Measurements from ENCODE around the gene PDGFRB. TPM values are rescaled to one million over a fixed set of nuclear protein-coding genes. Genes with fewer than 3 reads are reported as not detected.
A peak's percentile ranks its signal among the peaks of the same experiment; 100 is the strongest.

PDGFRB gene
- total RNA-seq, 1 donor from 2014 or later: 39.7 TPM

DNA sequence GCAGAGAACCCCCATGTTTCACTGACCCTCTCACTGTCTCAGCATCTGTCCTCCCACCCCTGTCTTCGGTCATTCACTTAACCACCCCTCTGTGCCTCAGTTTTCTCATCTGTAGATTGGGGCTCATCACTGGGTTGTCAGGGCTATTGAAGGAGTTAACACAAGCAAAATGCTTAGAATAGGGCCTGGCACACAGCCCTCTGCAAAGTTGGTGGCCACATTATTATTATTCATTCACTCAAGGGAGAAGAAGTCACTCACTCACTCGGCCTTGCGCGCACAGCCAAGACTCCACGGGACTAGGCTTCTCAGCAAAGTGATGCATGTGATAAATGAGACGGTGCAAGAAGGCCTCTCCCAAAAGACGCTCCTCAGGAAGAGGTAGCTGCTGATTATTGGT lies 8.0 kb downstream of the PDGFRB start:
- Histone ChIP-seq H3K27me3 (ENCODE audit: low read depth) (no peaks in the 10 kb centered on the region), H3K36me3 (no peaks in the 10 kb centered on the region), H3K4me3 (peak overlapping the region; percentile 69), H3K4me1 (peaks cover 61% of the 10 kb centered on the region), H3K9me3 (replicated peaks) (no peaks in the 10 kb centered on the region), H3K27ac (replicated peaks) (peak overlapping the region; percentile 89)
- intact Hi-C loops (cut with micrococcal nuclease): no loop called here
- TF ChIP-seq, protein P1, sequence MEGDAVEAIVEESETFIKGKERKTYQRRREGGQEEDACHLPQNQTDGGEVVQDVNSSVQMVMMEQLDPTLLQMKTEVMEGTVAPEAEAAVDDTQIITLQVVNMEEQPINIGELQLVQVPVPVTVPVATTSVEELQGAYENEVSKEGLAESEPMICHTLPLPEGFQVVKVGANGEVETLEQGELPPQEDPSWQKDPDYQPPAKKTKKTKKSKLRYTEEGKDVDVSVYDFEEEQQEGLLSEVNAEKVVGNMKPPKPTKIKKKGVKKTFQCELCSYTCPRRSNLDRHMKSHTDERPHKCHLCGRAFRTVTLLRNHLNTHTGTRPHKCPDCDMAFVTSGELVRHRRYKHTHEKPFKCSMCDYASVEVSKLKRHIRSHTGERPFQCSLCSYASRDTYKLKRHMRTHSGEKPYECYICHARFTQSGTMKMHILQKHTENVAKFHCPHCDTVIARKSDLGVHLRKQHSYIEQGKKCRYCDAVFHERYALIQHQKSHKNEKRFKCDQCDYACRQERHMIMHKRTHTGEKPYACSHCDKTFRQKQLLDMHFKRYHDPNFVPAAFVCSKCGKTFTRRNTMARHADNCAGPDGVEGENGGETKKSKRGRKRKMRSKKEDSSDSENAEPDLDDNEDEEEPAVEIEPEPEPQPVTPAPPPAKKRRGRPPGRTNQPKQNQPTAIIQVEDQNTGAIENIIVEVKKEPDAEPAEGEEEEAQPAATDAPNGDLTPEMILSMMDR (IDR thresholded peaks at IDR 0.05; ENCODE audit: borderline replicate concordance): no peak
- DNase-seq: no peak

DNA sequence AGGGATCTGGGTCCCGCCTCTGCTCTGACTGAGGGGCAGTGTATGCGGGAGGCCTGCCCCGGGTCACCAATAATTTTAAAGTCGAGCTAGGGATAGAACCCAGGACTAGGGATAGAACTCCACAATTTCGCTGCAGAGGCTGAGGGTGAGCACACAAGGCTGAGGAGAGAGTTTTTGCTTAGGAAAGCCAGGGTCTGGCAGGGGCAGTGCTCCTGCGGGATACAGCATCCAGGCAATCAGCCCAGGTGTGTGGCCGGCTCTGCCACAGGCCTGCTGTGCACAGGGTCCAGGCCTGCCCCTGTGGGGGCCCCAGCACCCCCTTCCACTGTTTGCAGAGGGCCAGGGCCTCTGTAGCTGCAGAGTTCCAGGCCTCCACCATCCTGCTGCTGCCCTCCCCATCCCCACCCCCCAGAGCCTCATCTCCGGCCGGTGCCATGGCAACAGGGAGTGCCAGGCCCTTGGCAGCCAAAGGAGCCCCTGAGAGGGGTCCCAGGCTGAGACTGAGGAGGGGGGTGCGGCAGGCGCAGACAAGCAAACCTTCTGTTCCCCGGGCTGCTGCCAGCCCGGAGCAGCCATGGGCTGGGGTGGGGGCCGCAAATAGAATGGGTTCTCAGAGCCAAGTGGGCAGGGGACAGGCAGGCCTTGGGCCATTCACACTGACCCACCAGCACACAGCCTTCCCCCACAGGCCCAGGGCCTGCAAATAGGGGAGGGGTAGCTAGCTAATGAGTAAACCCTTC lies 8.6 kb downstream of the PDGFRB start:
- Histone ChIP-seq H3K27me3 (ENCODE audit: low read depth) (no peaks in the 10 kb centered on the region), H3K4me1 (peaks cover 67% of the 10 kb centered on the region), H3K36me3 (no peaks in the 10 kb centered on the region), H3K4me3 (peak overlapping the region; percentile 69), H3K27ac (replicated peaks) (peak overlapping the region; percentile 89), H3K9me3 (replicated peaks) (no peaks in the 10 kb centered on the region)
- intact Hi-C loops (cut with micrococcal nuclease): no loop called here
- DNase-seq: no peak
- TF ChIP-seq, protein P1 (IDR thresholded peaks at IDR 0.05; ENCODE audit: borderline replicate concordance): no peak

DNA sequence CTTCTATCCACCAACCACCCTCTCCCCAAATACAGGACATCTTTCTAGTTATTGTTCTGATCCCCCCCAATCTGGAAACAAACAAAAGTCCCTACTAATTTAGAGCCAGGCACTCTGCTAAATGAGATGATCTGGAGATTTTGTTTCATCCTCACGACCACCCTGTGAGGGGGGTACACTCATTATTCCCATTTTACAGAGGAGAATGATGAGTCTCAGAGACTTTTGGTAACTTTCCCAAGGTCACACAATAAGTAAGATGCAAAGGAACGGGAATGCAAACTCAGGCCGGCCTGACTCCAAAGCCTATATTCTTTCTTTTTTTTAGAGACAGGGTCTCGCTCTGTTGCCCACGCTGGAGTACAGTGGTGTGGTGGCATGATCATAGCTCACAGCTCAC lies 9.4 kb downstream of the PDGFRB start:
- peaks cover 75% of the 10 kb centered on the region for H3K4me1 ChIP-seq
- H3K27ac ChIP-seq (replicated peaks): peak overlapping the region; percentile 89
- H3K9me3 ChIP-seq (replicated peaks): no peaks in the 10 kb centered on the region
- DNase-seq: no peak
- no peaks in the 10 kb centered on the region for H3K27me3 ChIP-seq (ENCODE audit: low read depth)
- no peaks in the 10 kb centered on the region for H3K36me3 ChIP-seq
- intact Hi-C loops (cut with micrococcal nuclease): no loop called here
- TF ChIP-seq, protein P1 (IDR thresholded peaks at IDR 0.05; ENCODE audit: borderline replicate concordance): no peak
- peak overlapping the region; percentile 69 for H3K4me3 ChIP-seq

DNA sequence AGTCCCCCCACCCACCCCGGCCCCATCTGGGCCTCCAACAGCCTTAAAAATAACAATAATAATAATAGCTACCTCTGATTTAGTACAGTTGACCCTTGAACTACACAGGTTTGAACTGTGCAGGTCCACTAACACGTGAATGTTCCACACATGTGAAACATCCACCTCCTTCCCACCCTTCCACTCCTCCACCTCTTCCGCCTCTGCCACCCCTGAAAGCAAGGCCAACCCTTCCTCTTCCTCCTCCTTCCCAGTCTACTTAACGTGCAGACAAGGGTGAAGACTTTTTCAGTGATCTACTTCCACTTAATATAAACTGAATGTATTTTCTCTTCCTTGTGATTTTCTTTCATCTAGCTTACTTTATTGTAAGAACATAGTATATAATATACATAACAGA lies 10.8 kb downstream of the PDGFRB start:
- no peak for DNase-seq
- intact Hi-C loops (cut with micrococcal nuclease): no loop called here
- H3K4me3 ChIP-seq: peak overlapping the region; percentile 69
- H3K27ac ChIP-seq (replicated peaks): peak overlapping the region; percentile 89
- TF ChIP-seq, protein P1 (IDR thresholded peaks at IDR 0.05; ENCODE audit: borderline replicate concordance): no peak
- H3K4me1 ChIP-seq: peaks cover 88% of the 10 kb centered on the region
- H3K36me3 ChIP-seq: no peaks in the 10 kb centered on the region
- H3K9me3 ChIP-seq (replicated peaks): no peaks in the 10 kb centered on the region
- H3K27me3 ChIP-seq (ENCODE audit: low read depth): no peaks in the 10 kb centered on the region

DNA sequence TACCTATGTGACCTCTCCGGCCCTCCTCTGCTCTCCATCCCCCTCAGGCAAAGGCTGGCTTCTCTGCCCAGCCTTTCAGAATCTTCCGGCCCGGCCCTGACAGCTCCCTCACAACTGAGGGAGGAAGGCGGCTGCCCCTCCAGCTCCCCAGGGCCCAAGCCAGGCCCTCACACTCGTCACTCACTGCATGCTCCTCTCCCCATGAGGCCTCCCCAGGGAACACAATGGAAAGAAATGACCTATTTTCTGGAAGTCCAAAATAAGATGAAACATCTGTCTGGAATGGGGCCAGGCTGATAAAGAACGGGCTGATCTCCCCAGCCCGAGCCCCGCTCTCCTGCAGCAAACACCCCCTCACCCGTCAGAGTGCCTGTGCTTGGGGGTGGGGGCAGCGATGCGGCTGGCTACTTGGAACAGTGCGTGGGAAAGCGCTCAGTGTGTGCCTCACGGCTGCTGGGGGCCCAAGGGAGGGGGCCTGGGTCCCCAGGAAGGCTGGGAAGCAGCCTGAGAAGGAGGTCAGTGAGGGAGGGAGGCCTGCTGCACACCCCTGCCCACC lies 11.3 kb downstream of the PDGFRB start:
- no peaks in the 10 kb centered on the region for H3K27me3 ChIP-seq (ENCODE audit: low read depth)
- H3K27ac ChIP-seq (replicated peaks): peak overlapping the region; percentile 89
- intact Hi-C loops (cut with micrococcal nuclease): no loop called here
- TF ChIP-seq, protein P1 (IDR thresholded peaks at IDR 0.05; ENCODE audit: borderline replicate concordance): no peak
- H3K4me1 ChIP-seq: peaks cover 90% of the 10 kb centered on the region
- H3K36me3 ChIP-seq: no peaks in the 10 kb centered on the region
- H3K9me3 ChIP-seq (replicated peaks): no peaks in the 10 kb centered on the region
- peak; percentile 77 for DNase-seq
- H3K4me3 ChIP-seq: peak overlapping the region; percentile 69
